Adrenal gland (tissue), 12 donors: ENCODE data around the gene NABP2. TPM values are rescaled to one million over a fixed set of nuclear protein-coding genes. Genes with fewer than 3 reads are reported as not detected.

Experiments
- DNase-seq, 7 donors: peaks; one replicate each; pipeline ENCODE4 v3.0.0-alpha.2; 2019 to 2020
- H3K27ac ChIP-seq, 5 donors: fragments of 200-600 bp; sonication (generic) in 4 of 5; 1 replicate in 3 of 5; 2 replicates in 2 of 5; pipeline versions ENCODE4 v1.5.1 to v1.8.0; 2016 to 2020; ENCODE audit warnings: mild to moderate bottlenecking in 1 of 5
- H3K27me3 ChIP-seq: fragments of 200-600 bp; 2 replicates; pipeline ENCODE4 v1.8.0; 2021
- H3K36me3 ChIP-seq, 2 donors: fragments of 200-600 bp; replicated peaks in 1 of 2; 1 replicate in 1 of 2; 2 replicates in 1 of 2; pipeline versions ENCODE4 v1.5.1 to v1.8.0; 2018 to 2022
- H3K4me1 ChIP-seq, 2 donors: fragments of 200-600 bp; replicated peaks in 1 of 2; 1 replicate in 1 of 2; 2 replicates in 1 of 2; pipeline versions ENCODE4 v1.5.1 to v1.8.0; 2018 to 2021
- H3K4me3 ChIP-seq, 4 donors: fragments of 200-600 bp; sonication (generic) in 3 of 4; one replicate each; pipeline ENCODE4 v1.5.1; 2016 to 2018
- H3K9me3 ChIP-seq, 3 donors: fragments of 200-600 bp; sonication (generic) in 1 of 3; replicated peaks in 1 of 3; 1 replicate in 2 of 3; 2 replicates in 1 of 3; pipeline versions ENCODE4 v1.5.1 to v1.8.0; 2016 to 2021
- CTCF ChIP-seq, 6 experiments: fragments of 450-650 bp in 4 of 6; fragments of 200-600 bp in 2 of 6; sonication (generic) in 1 of 6; IDR thresholded peaks; 1 replicate in 5 of 6; 2 replicates in 1 of 6; pipeline versions ENCODE4 v1.5.1 to v1.8.0; 2016 to 2021; ENCODE audit warnings: antibody characterized with exemption in 6 of 6, mild to moderate bottlenecking in 2 of 6, moderate library complexity in 1 of 6
- POLR2A ChIP-seq, 2 donors: fragments of 450-650 bp; IDR thresholded peaks; one replicate each; pipeline ENCODE4 v1.6.1; 2017; ENCODE audit warnings: antibody characterized with exemption in 2 of 2, mild to moderate bottlenecking in 2 of 2, moderate library complexity in 1 of 2
- WGBS, 4 donors: extraction: QIAGEN DNeasy Blood & Tissue Kit in 2 of 4; methylation state at CpG; one replicate each; pipeline versions ENCODE4 v1.1.5 to v1.1.7; 2013 to 2017; 5-methylcytosine and 5-hydroxymethylcytosine counted together
- intact Hi-C, 2 donors: fragments of 100-400 bp; cut with DNase I; formaldehyde crosslinking; loops; one replicate each; pipeline versions ENCODE4 v1.14.1 to v1.15.0; 2022 to 2023
- polyA plus RNA-seq, 3 donors: library from polyadenylated mRNA; stranded (reverse); fragments of 200-250 nt in 2 of 3; fragments of 350-450 nt in 1 of 3; fragmentation: Illumina TruSeq in 1 of 3; extraction: RNeasy Lipid Tissue Mini Kit (QIAGEN cat#74804) in 1 of 3; gene quantifications; one replicate each; pipeline ENCODE4 v1.2.3, GENCODE V29; 2013 to 2014
- total RNA-seq, 9 donors: library from RNA; depleted of rRNA in 4 of 9; stranded (reverse); fragments of >200 nt in 4 of 9; fragments of 120-200 nt in 1 of 9; fragmentation: NEBNext Ultra II Directional in 1 of 9; extraction: Animal tissue kit (Norgen Biotek cat#: 25700) in 1 of 9; gene quantifications; one replicate each; pipeline versions ENCODE4 v1.1.0 to v1.2.4, GENCODE V29; 2013 to 2023
- donor health status: healthy with polysubstance abuse.
- donor health status: Bipolar disorder and iron deficiency.
- donor health status: DM: yes; HTN: yes; CAD: no.
- donor health status: DM: no; HTN: no; CAD: no.
- donor health status: DM: no; HTN: no; CAD: no.
- donor health status: DM: yes; HTN: yes; CAD: no.

The NABP2 gene
- total and polyA plus RNA-seq, 12 donors: 23.8 to 55.4 (median 46.2) TPM

- intact Hi-C loops: no loop called here
- no peak overlapping the region for H3K27ac ChIP-seq
These were observed 26.1 kb upstream of the NABP2 start for GRCh38 chr12:56197921-56198635.

GRCh38 chr12:56198836-56199235 is 25.3 kb upstream of the NABP2 start:
- TF ChIP-seq CTCF (IDR thresholded peaks at IDR 0.05): no peak
- no peak for TF ChIP-seq POLR2A (IDR thresholded peaks at IDR 0.05)
- intact Hi-C loops: no loop called here
- Histone ChIP-seq H3K36me3 (no peaks in the 10 kb centered on the region), H3K4me3 (no peak overlapping the region), H3K27me3 (no peaks in the 10 kb centered on the region), H3K27ac (no peak overlapping the region), H3K4me1 (peaks cover 0 to 6% of the 10 kb centered on the region in 2 donors), H3K9me3 (no peaks in the 10 kb centered on the region)
- WGBS, 4 donors: 17 to 58% (median 45%) methylated on average over 1 of the region's 1 CpG
- DNase-seq: no peak

More at GRCh38 chr12:56197921-56198635, 26.1 kb upstream of the NABP2 start:
- no peaks in the 10 kb centered on the region for H3K36me3 ChIP-seq
- no peak for DNase-seq
- H3K9me3 ChIP-seq: no peaks in the 10 kb centered on the region
- no peak overlapping the region for H3K4me3 ChIP-seq
- peaks cover 0 to 6% of the 10 kb centered on the region in 2 donors for H3K4me1 ChIP-seq
- 81 to 92% (median 85%) methylated on average over 9 of the region's 9 CpGs for WGBS, 4 donors
- TF ChIP-seq CTCF (IDR thresholded peaks at IDR 0.05) (no peak), POLR2A (IDR thresholded peaks at IDR 0.05) (no peak)
- H3K27me3 ChIP-seq: no peaks in the 10 kb centered on the region

- Histone ChIP-seq H3K36me3 (peaks cover 0 to 27% of the 10 kb centered on the region in 2 donors), H3K4me3 (no peak overlapping the region), H3K27me3 (no peaks in the 10 kb centered on the region), H3K9me3 (no peaks in the 10 kb centered on the region), H3K27ac (peak overlapping the region in 1 of 5 donors; percentile 3), H3K4me1 (peaks cover 0 to 6% of the 10 kb centered on the region in 2 donors)
- TF ChIP-seq POLR2A (IDR thresholded peaks at IDR 0.05) (no peak), CTCF (IDR thresholded peaks at IDR 0.05) (no peak)
- WGBS, 4 donors: 7 to 35% (median 30%) methylated on average over 1 of the region's 1 CpG
- intact Hi-C loops: no loop called here
- no peak for DNase-seq
These were observed 21.8 kb upstream of the NABP2 start for GRCh38 chr12:56202366-56202765.

GRCh38 chr12:56202838-56203237 is 21.3 kb upstream of the NABP2 start:
- no peak for TF ChIP-seq POLR2A (IDR thresholded peaks at IDR 0.05)
- no peak for TF ChIP-seq CTCF (IDR thresholded peaks at IDR 0.05)
- WGBS, 4 donors: 50 to 74% (median 62%) methylated on average over 2 of the region's 2 CpGs
- Histone ChIP-seq H3K4me3 (no peak overlapping the region), H3K4me1 (peaks cover 0 to 6% of the 10 kb centered on the region in 2 donors), H3K36me3 (peaks cover 0 to 31% of the 10 kb centered on the region in 2 donors), H3K27ac (no peak overlapping the region), H3K9me3 (no peaks in the 10 kb centered on the region), H3K27me3 (no peaks in the 10 kb centered on the region)
- intact Hi-C loops: no loop called here
- no peak for DNase-seq
